NCI-H524 (cell line): ENCODE data around the gene SYCN.

ENCODE experiments used
- DNase-seq, 2 experiments: peaks; one replicate each; lab custom pipeline; 2025; lab: John Stamatoyannopoulos, UW

Gene SYCN

DNA sequence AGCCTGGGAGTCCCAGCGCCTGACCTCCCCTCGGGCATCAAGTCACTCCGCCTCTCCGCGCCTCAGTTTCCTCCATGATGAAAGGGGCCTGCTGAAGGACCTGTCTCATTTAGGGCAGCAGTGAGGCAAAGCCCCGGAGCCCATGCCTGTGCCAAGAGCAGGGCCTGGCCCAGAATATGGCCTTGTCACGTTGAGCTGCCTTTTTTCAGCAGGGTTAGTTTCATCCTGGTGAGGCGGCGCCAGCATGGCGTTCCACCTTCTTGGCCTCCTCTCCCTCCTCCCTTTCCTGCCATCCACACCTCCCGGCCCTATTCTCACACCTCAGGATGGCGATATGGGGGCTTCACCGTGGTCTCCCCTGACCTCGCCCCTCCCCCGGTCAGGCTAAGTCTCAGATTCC is 48.3 kb downstream of the SYCN start:
- no peak for DNase-seq

DNA sequence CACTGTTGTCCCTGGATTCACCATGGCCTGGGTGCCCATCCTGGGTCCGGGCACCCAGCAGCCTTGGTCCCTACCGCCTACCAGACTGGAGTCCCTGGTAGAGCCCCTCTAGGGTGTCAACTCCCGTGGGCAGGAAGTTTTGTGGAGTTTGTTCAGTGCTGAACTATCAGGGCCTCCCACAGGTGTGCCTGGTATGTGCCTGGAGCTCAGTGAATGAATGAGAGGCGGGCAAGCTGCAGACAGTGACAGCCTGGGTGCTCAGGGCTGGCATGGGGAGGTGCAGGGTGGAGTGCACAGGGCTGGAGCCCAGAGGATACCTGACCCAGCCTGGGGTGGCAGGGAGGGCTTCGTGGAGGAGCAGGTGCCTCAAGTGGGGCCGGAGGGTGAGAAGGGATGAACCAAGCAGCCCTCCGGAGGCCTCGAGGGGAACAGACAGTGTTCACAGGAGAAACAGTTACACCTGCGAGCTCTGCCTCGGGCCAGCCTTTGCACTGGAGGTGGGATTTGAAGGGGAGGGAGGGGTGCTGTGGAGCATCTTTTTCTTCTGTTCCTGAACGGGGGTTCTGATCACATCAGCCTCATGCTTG is 48.9 kb downstream of the SYCN start:
- no peak for DNase-seq

DNA sequence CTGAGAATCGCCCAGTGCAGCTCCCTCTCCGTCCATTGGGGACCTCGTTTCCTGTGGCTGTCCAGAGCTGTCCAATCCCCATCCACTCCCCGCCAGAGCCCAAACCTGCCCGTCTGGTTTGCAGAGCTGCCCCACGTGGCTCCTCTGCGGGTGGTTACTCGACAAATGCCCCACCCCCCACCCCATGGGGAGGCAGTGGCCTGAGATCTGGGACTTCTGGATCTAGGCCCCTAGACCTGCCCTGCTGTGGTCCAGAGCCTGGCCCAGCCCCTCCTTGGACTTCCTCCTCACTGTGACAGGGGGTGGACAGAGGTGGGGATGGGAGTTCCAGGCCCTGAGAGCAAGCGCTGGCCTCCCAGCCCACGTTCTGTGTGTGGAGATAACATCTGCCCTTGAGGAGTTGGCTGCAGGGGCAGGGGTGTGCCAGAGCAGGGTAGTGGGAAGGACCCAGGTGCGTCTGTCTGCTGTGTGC is 49.4 kb downstream of the SYCN start:
- no peak for DNase-seq

DNA sequence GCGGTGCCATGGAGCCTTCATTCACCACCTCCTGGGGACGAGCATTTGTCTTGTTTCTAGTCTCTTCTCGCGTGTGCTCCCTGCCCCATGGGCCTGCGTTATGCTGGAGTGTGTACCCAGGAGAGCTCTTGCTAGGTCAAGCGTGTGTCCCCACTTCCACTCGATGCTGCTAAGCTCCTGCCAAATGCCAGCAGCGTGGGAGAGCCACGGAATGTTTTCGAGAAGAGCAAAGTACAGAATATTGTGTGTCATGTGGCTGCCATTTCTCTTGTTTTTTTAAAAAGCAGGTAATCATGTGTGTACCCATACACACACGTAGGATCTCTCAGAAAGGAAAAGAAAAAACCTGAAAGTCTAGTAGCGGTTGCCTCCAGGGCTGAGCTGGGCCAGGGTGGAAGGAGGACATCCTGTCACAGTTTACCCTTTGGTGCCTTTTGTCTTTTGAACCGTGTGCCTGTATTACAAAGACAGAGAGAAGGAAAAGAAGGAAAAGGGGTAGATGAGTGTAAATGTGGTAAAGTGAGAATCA is 49.9 kb downstream of the SYCN start:
- DNase-seq: no peak
